GM19324 (cell line): ENCODE measurements around the gene ZNF609.
A peak's percentile ranks its signal among the peaks of the same experiment; 100 is the strongest.
"Not testable (repeated sequence)": the region's sequence is repeated elsewhere in the genome, so short reads cannot be mapped to it uniquely, and the experiment has no call there.

Experiments used
- ATAC-seq: cut with Tn5 transposase; IDR thresholded peaks from one replicate; pipeline ENCODE4 v1.9.1; 2021; ENCODE audit warnings: mild to moderate bottlenecking, moderate library complexity; ENCODE audit not compliant: unreplicated experiment, low FRiP score

Gene ZNF609

GRCh38 chr15:64639744-64640143 lies 179.4 kb downstream of the ZNF609 start:
- not testable (repeated sequence) for ATAC-seq

GRCh38 chr15:64640146-64640871 lies 179.9 kb downstream of the ZNF609 start:
- ATAC-seq = no peak

GRCh38 chr15:64642875-64643274 lies 182.5 kb downstream of the ZNF609 start:
- no peak for ATAC-seq

- ATAC-seq = no peak
Observed at GRCh38 chr15:64643685-64644084, 183.3 kb downstream of the ZNF609 start.

GRCh38 chr15:64644811-64645210 lies 184.4 kb downstream of the ZNF609 start:
- not testable (repeated sequence) for ATAC-seq

- no peak for ATAC-seq
Observed at GRCh38 chr15:64645995-64646394, 185.6 kb downstream of the ZNF609 start.

GRCh38 chr15:64647367-64647766 lies 187.0 kb downstream of the ZNF609 start:
- no peak for ATAC-seq

- no peak for ATAC-seq
Observed at GRCh38 chr15:64650552-64650951, 190.2 kb downstream of the ZNF609 start.

- peak; percentile 86 for ATAC-seq
Observed at GRCh38 chr15:64651601-64652191, 191.3 kb downstream of the ZNF609 start.

GRCh38 chr15:64653757-64654156 lies 193.4 kb downstream of the ZNF609 start:
- ATAC-seq = no peak

- no peak for ATAC-seq
Observed at GRCh38 chr15:64656508-64656907, 196.1 kb downstream of the ZNF609 start.

- no peak for ATAC-seq
Observed at GRCh38 chr15:64665179-64665578, 204.8 kb downstream of the ZNF609 start.

GRCh38 chr15:64667736-64668161 lies 207.4 kb downstream of the ZNF609 start:
- no peak for ATAC-seq

GRCh38 chr15:64673866-64674265 lies 213.5 kb downstream of the ZNF609 start:
- ATAC-seq = no peak

GRCh38 chr15:64678126-64678819 lies 217.9 kb downstream of the ZNF609 start:
- no peak for ATAC-seq

GRCh38 chr15:64680097-64680496 lies 219.7 kb downstream of the ZNF609 start:
- no peak for ATAC-seq

- no peak for ATAC-seq
Observed at GRCh38 chr15:64681424-64682024, 221.1 kb downstream of the ZNF609 start.

- no peak for ATAC-seq
Observed at GRCh38 chr15:64682255-64682654, 221.9 kb downstream of the ZNF609 start.

- no peak for ATAC-seq
Observed at GRCh38 chr15:64683378-64683777, 223.0 kb downstream of the ZNF609 start.

- ATAC-seq = no peak
Observed at GRCh38 chr15:64685230-64685888, 225.0 kb downstream of the ZNF609 start.
